Activated CD4-positive, alpha-beta memory T cell treated with anti-CD3 and anti-CD28 coated beads, Interleukin-2, amount 10 ng/mL, durations not matched to agents 7 days and 5 days (primary cell): ENCODE data around the gene EFHD1. TPM values are rescaled to one million over a fixed set of nuclear protein-coding genes. Genes with fewer than 3 reads are reported as not detected.
A peak's percentile ranks its signal among the peaks of the same experiment; 100 is the strongest.
"Not testable (repeated sequence)": the region's sequence is repeated elsewhere in the genome, so short reads cannot be mapped to it uniquely, and the experiment has no call there.

Source experiments
- CTCF ChIA-PET: fragments of 350-600 bp; sonication (Branson Sonifier 250); formaldehyde crosslinking; loops from one replicate; lab custom pipeline; 2021; ENCODE audit warnings: antibody characterized with exemption, inconsistent platforms; lab: Charles Lee
- POLR2A ChIA-PET: fragments of 350-600 bp; sonication (Branson Sonifier 250); formaldehyde crosslinking; loops from one replicate; lab custom pipeline; 2021; ENCODE audit warnings: antibody characterized with exemption; lab: Charles Lee
- DNase-seq: peaks from one replicate; pipeline ENCODE4 v3.0.0-alpha.2; 2020
- H3K27ac Mint-ChIP-seq: one replicate; pipeline ENCODE4 v1.8.0; 2021; ENCODE audit warnings: mild to moderate bottlenecking, mixed read lengths
- H3K27me3 Mint-ChIP-seq: one replicate; pipeline ENCODE4 v1.8.0; 2021; ENCODE audit warnings: mixed read lengths
- H3K36me3 Mint-ChIP-seq: one replicate; pipeline ENCODE4 v1.8.0; 2021; ENCODE audit warnings: low read depth, mixed read lengths
- H3K4me1 Mint-ChIP-seq: one replicate; pipeline ENCODE4 v1.8.0; 2021; ENCODE audit warnings: mixed read lengths
- H3K4me3 Mint-ChIP-seq: one replicate; pipeline ENCODE4 v1.8.0; 2021; ENCODE audit warnings: mild to moderate bottlenecking, mixed read lengths
- H3K9me3 Mint-ChIP-seq: one replicate; pipeline ENCODE4 v1.8.0; 2021; ENCODE audit warnings: mixed read lengths
- total RNA-seq, 2 experiments: library from RNA; stranded (reverse); gene quantifications; one replicate each; pipeline ENCODE4 v1.2.3, GENCODE V29; 2021

The EFHD1 gene
- total RNA-seq, 2 experiments from 2014 or later: 2.0 to 2.7 TPM

- H3K27ac Mint-ChIP-seq: no peak overlapping the region
- POLR2A ChIA-PET: no interaction called here
- CTCF ChIA-PET: no interaction called here
- no peak overlapping the region for H3K4me3 Mint-ChIP-seq
- H3K36me3 Mint-ChIP-seq: peaks cover 4% of the 10 kb centered on the region
- no peak for DNase-seq
- no peaks in the 10 kb centered on the region for H3K9me3 Mint-ChIP-seq
- peaks cover 14% of the 10 kb centered on the region for H3K4me1 Mint-ChIP-seq
- peaks cover 7% of the 10 kb centered on the region for H3K27me3 Mint-ChIP-seq
These were observed 59.9 kb downstream of the EFHD1 start for GRCh38 chr2:232693344-232693743.

GRCh38 chr2:232696609-232697058 lies 63.2 kb downstream of the EFHD1 start:
- Mint-ChIP-seq H3K27ac (peak overlapping the region; percentile 52), H3K27me3 (peaks cover 7% of the 10 kb centered on the region), H3K4me3 (peak overlapping the region; percentile 95), H3K9me3 (no peaks in the 10 kb centered on the region), H3K4me1 (peaks cover 40% of the 10 kb centered on the region), H3K36me3 (peaks cover 25% of the 10 kb centered on the region)
- POLR2A ChIA-PET: interaction anchor here (0.9 to 1.4 kb wide), 2 partner anchors 51 to 76 kb away, joined by 3 read pairs; no protein-coding TSS in a partner anchor
- CTCF ChIA-PET: no interaction called here
- DNase-seq: no peak

GRCh38 chr2:232697059-232697806 lies 63.8 kb downstream of the EFHD1 start, which contains the start of gene GIGYF2:
Gene GIGYF2 (plus strand): TSS chr2:232697331. CDS start chr2:232735198, 37,867 bp downstream.
- peaks cover 40% of the 10 kb centered on the region for H3K4me1 Mint-ChIP-seq
- H3K36me3 Mint-ChIP-seq: peaks cover 25% of the 10 kb centered on the region
- ChIA-PET POLR2A (interaction anchor here (0.6 to 1.4 kb wide), 6 partner anchors 10 to 364 kb away, joined by 3 to 7 read pairs (median 4); no protein-coding TSS in a partner anchor), CTCF (no interaction called here)
- H3K4me3 Mint-ChIP-seq: peak within 1 kb of the TSS; percentile 95
- peak within 1 kb of the TSS; percentile 76 for H3K27ac Mint-ChIP-seq
- peaks cover 7% of the 10 kb centered on the region for H3K27me3 Mint-ChIP-seq
- DNase-seq: peak; percentile 96
- H3K9me3 Mint-ChIP-seq: no peaks in the 10 kb centered on the region

- Mint-ChIP-seq H3K27me3 (peaks cover 7% of the 10 kb centered on the region), H3K27ac (peak overlapping the region; percentile 76), H3K36me3 (peaks cover 29% of the 10 kb centered on the region), H3K4me3 (peak overlapping the region; percentile 95), H3K4me1 (peaks cover 42% of the 10 kb centered on the region), H3K9me3 (no peaks in the 10 kb centered on the region)
- DNase-seq: peak; percentile 46
- ChIA-PET CTCF (no interaction called here), POLR2A (interaction anchor here (0.6 to 1.4 kb wide), 6 partner anchors 10 to 364 kb away, joined by 3 to 7 read pairs (median 4); no protein-coding TSS in a partner anchor)
These were observed 64.4 kb downstream of the EFHD1 start for GRCh38 chr2:232697807-232698110.

- Mint-ChIP-seq H3K27me3 (peaks cover 3% of the 10 kb centered on the region), H3K4me3 (peak overlapping the region; percentile 95), H3K36me3 (peaks cover 32% of the 10 kb centered on the region), H3K27ac (no peak overlapping the region), H3K9me3 (no peaks in the 10 kb centered on the region), H3K4me1 (peaks cover 44% of the 10 kb centered on the region)
- no peak for DNase-seq
- ChIA-PET POLR2A (interaction anchor here (0.9 to 1.3 kb wide), 3 partner anchors 11 to 122 kb away, joined by 3 to 7 read pairs (median 4); no protein-coding TSS in a partner anchor), CTCF (no interaction called here)
These were observed 65.2 kb downstream of the EFHD1 start for GRCh38 chr2:232698556-232699091.

GRCh38 chr2:232699110-232699509 lies 65.7 kb downstream of the EFHD1 start:
- ChIA-PET CTCF (no interaction called here), POLR2A (interaction anchor here (1.3 kb wide), 1 partner anchor 15 kb away, joined by 3 read pairs; no protein-coding TSS in a partner anchor)
- H3K9me3 Mint-ChIP-seq: no peaks in the 10 kb centered on the region
- no peak for DNase-seq
- no peak overlapping the region for H3K27ac Mint-ChIP-seq
- peaks cover 37% of the 10 kb centered on the region for H3K36me3 Mint-ChIP-seq
- H3K27me3 Mint-ChIP-seq: peaks cover 3% of the 10 kb centered on the region
- H3K4me3 Mint-ChIP-seq: peak overlapping the region; percentile 95
- H3K4me1 Mint-ChIP-seq: peaks cover 46% of the 10 kb centered on the region

GRCh38 chr2:232700154-232700553 lies 66.8 kb downstream of the EFHD1 start:
- DNase-seq: no peak
- Mint-ChIP-seq H3K4me1 (peaks cover 48% of the 10 kb centered on the region), H3K4me3 (no peak overlapping the region), H3K27me3 (no peaks in the 10 kb centered on the region), H3K36me3 (peaks cover 45% of the 10 kb centered on the region), H3K9me3 (no peaks in the 10 kb centered on the region), H3K27ac (no peak overlapping the region)
- CTCF ChIA-PET: no interaction called here
- POLR2A ChIA-PET: no interaction called here

- no peak for DNase-seq
- Mint-ChIP-seq H3K9me3 (no peaks in the 10 kb centered on the region), H3K27me3 (no peaks in the 10 kb centered on the region), H3K36me3 (peaks cover 41% of the 10 kb centered on the region), H3K4me3 (no peak overlapping the region), H3K4me1 (peaks cover 8% of the 10 kb centered on the region), H3K27ac (no peak overlapping the region)
- ChIA-PET POLR2A (no interaction called here), CTCF (no interaction called here)
These were observed 73.7 kb downstream of the EFHD1 start for GRCh38 chr2:232707076-232707475.

GRCh38 chr2:232713505-232713904 lies 80.1 kb downstream of the EFHD1 start:
- no peak for DNase-seq
- Mint-ChIP-seq H3K36me3 (peaks cover 50% of the 10 kb centered on the region), H3K27ac (no peak overlapping the region), H3K4me1 (no peaks in the 10 kb centered on the region), H3K27me3 (no peaks in the 10 kb centered on the region), H3K4me3 (no peak overlapping the region), H3K9me3 (peaks cover 5% of the 10 kb centered on the region)
- CTCF ChIA-PET: no interaction called here
- POLR2A ChIA-PET: interaction anchor here (0.9 kb wide), 1 partner anchor 15 kb away, joined by 3 read pairs; no protein-coding TSS in a partner anchor

- Mint-ChIP-seq H3K27me3 (no peaks in the 10 kb centered on the region), H3K9me3 (peaks cover 12% of the 10 kb centered on the region), H3K36me3 (peaks cover 64% of the 10 kb centered on the region), H3K4me3 (no peak overlapping the region), H3K4me1 (no peaks in the 10 kb centered on the region), H3K27ac (no peak overlapping the region)
- ChIA-PET POLR2A (no interaction called here), CTCF (no interaction called here)
- DNase-seq: no peak
These were observed 81.6 kb downstream of the EFHD1 start for GRCh38 chr2:232714969-232715368.

- DNase-seq, H3K27ac Mint-ChIP-seq, CTCF ChIA-PET, H3K4me3 Mint-ChIP-seq, H3K27me3 Mint-ChIP-seq, POLR2A ChIA-PET: not testable (repeated sequence)
- peaks cover 67% of the 10 kb centered on the region for H3K36me3 Mint-ChIP-seq
- H3K4me1 Mint-ChIP-seq: peaks cover 22% of the 10 kb centered on the region
- peaks cover 12% of the 10 kb centered on the region for H3K9me3 Mint-ChIP-seq
These were observed 86.7 kb downstream of the EFHD1 start for GRCh38 chr2:232720056-232720455.

- peaks cover 12% of the 10 kb centered on the region for H3K9me3 Mint-ChIP-seq
- peaks cover 22% of the 10 kb centered on the region for H3K4me1 Mint-ChIP-seq
- no peaks in the 10 kb centered on the region for H3K27me3 Mint-ChIP-seq
- no peak overlapping the region for H3K27ac Mint-ChIP-seq
- DNase-seq: no peak
- ChIA-PET POLR2A (no interaction called here), CTCF (no interaction called here)
- H3K36me3 Mint-ChIP-seq: peaks cover 65% of the 10 kb centered on the region
- H3K4me3 Mint-ChIP-seq: no peak overlapping the region
These were observed 87.9 kb downstream of the EFHD1 start for GRCh38 chr2:232721261-232721660.

GRCh38 chr2:232721882-232722281 lies 88.5 kb downstream of the EFHD1 start:
- Mint-ChIP-seq H3K27ac (peak overlapping the region; percentile 18), H3K27me3 (no peaks in the 10 kb centered on the region), H3K36me3 (peaks cover 61% of the 10 kb centered on the region), H3K9me3 (peaks cover 12% of the 10 kb centered on the region), H3K4me1 (peaks cover 22% of the 10 kb centered on the region), H3K4me3 (no peak overlapping the region)
- DNase-seq: no peak
- ChIA-PET CTCF (no interaction called here), POLR2A (no interaction called here)
